ENCODE data around the gene ATP11A.

ATP11A gene

DNA sequence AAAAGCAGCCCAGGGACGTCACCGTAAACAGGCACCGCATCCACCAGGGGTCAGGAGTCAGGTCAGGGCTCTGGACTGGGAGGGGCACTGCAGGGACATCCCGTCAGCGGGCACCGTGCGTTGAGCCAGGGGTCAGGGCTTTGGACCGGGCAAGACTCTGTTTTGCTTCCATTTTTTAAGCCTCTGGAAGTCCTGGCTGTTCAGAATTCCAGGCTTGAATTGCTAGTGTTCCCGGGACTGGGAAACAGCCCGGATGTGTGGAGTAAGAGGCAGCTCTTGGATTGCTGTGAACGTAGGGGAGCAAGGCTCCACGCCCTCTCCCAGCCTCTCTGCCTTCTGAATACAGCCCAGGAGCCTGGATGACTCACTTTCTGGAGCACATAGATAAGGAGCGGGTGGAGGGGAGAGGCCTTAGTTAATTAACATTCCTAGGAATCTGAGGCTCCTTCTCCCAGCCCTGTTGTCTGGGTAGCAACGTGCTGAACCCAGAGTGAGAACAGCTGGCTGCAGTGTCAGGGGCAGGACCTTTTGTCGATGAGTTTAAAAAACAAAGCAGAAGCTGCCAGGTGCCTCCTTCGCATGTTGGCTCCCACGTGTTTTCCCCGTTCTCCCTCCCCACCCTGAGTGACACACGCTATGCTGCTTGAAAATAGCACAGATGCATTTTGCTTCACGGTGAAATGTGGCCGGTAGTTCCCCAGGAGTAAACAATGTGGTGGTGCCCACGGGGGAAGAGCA lies 21.9 kb downstream of the ATP11A start:
- peak; percentile 74 for DNase-seq

DNA sequence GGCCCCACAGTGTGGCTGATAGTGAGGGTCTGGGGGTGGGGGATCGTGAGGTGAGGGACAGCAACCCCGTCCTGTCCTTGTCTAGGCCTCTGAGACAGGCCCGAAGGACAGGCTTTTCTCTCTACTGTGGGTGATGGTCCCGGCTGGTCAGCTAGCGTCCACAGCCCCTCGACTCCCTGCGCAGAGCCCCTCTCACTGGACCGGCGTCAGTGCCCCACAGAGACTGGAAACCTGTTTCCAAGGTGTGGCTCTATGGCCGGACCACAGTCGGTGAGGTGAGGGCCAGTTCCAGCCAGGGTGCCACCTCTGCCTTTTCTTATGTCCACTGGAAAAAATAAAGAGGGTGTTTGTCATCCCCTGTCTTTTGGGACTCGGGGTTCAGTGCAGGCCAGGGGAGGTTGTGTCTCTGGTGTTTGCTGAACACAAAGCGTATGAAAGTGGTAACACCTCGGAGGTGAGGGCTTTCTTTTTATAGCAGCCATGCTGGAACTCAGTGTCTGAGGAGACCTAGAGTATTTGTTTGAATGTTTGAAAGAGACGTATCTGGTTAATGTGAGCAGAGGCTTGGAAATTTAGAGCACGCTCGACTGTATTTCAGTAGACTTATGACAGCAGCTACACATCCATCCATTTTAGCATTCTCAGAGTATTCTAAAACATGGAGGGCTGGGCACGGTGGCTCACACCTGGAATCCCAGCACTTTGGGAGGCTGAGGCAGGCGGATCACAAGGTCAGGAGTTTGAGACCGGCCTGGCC lies 22.8 kb downstream of the ATP11A start:
- DNase-seq, result no peak

DNA sequence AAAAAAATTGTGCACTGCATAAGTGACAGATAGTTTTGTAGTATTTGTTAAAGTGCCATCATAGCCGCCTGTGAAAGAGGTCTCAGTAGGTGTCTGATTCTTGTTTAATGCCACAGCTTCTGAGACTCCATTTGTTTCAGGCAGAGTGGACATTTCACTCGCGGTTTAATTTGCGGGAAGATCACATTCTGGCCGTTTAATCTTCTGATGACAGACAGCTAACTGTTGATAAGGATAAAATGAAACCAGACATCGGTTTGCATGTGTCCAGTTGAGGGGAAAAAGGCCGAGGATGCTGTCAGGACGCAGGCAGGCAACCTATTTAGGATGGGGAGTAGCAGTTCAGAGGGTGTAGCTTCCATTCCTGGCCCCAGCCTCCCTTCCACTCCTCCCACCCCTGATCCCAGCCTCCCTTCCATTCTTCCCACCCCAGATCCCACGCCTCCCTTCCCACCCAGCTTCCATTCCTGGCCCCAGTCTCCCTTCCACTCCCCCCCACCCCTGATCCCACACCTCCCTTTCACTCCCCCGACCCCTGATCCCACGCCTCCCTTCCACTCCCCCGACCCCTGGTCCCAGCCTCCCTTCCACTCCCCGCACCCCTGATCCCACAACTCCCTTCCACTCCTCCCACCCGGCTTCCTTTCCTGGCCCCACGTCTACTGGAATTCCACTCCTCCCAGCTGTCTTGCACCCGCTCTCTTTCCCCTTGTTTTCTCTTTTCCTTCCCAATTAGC lies 23.8 kb downstream of the ATP11A start:
- no peak for DNase-seq

DNA sequence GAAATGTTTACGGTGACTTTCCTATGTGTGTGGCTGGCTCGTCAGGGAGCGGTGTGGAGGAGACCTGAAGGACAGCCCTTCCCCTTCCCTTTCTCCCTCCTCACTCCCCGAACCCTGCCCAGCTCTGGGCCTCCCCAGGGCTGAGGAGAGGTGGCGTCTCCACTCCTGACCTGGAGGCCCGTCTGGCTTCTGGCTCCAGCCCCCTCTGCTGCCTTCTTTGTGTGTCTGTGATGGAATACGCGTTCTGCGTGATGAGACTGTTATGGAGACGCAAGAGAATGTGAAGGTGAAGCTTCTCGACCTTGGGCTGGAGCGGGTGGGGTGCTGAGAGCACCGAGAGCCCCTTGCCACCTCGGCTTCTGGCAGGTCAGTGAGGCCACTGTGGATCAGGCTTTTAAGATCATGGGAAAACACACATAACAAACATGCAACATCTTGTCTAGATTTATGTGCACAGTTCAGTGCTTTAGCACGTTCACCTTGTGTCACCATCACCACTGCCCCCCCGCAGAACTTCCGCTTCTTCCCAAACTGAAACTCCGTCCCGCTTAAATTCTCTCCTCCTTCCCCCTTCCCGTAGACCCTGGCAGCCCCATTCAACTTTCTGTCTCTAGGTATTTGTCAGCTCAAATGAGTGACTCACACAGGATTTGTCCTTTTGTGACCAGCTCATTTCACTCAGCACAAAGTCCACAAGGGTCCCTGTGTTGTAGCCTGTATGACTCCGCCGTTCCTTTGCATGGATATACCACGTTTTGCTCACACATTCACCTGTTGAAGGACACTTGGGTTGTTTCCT lies 24.7 kb downstream of the ATP11A start:
- DNase-seq, result no peak

DNA sequence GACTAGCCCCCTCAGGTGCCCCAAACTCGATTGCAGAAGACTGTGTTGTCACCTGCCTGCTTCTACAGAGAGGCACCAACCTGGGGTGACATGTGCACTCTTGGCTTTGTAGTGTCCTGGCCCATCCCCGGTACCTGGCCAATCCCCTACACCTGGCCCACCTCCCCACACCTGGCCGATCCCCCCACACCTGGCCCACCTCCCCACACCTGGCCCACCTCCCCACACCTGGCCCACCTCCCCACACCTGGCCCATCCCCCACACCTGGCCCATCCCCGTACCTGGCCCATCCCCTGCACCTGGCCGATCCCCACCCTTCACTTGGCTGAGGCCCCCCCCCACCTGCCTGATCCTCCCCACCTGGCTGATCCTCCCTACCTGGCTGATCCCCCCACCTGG lies 25.4 kb downstream of the ATP11A start:
- no peak for DNase-seq

DNA sequence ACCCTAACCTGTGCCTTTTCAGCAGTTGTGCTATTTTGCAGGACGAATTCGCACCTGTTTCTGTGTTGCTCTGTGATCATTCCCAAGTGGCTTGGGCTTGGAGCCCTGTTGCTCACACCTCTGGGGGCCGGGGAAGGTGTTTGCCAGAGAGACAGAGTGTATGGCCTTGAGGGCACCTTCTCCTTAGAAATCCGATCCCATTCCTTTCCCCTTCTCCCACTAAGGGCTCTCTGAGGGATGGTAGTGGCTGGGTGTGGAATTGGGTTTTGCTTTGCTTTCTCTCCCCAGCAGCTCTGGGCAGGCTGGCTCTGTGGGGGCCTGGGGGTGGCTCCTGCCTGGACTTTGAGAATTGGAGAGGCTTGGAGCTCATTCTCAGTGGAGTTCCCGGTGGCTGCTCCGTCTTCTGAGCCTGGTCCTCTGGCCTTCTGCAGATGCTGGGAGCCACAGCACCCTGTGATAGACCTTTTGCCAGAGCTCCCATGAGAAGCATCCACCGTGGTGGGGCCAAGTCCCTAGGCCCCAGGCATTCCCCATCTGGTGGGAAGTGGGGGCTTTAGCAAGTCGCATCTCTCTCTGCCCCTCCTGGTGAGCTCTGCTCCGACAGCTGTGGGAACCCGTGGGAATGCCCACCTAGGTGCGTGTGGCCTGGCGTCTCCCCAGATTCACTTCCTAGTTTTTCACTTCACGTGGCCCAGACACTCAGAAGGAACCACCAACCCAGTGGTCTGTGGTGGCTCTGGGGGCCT lies 26.1 kb downstream of the ATP11A start:
- DNase-seq, result peak; percentile 74

DNA sequence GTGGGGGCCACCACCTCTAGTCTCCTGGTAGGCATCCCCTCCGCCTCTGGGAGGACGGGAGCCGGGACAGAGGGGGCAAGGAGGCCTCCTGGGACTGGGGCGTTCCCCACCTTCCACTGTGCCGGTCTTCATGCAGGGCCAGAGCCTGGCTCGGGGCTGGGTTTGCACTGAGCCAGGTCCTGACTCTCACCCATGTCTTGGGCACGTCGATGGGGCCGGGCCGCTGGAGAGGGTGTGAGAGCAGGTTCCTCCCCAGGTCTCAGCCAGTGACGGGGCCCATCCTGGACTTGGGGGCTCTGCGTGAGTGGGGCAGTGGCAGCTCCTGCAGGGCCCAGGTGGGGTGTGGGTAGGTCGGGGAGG lies 26.6 kb downstream of the ATP11A start:
- DNase-seq, result no peak

DNA sequence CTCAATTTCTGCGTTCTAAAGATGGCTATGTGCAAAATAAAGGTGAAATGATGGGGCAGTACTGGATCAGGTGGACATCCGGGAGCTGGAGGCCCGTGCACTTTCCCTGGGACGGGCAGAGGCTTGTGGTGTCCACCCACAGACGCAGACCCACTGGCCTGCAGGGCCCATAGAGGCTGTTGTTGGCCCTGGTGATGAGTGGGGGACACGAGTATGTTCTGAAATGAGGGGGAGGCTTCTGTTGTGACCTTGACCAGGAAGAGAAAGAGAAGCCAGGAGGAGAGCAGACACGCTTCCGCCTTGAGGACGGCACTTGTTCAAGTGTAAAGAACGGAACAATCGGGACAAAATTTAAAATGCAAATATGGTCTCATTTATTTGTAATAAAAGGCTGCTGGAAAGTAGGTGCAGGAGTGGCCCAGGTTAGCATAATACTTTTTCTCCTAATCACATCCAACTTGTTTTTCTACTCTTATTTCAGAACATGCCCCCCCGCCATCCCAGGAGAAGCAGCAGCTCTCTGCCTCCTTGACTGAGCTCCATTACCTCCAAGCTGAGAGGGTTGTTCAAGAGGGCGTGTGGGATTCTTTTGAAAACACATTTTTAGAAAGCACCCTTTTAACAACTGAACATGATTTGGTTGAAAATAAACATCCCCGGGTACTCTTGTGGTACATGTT lies 27.1 kb downstream of the ATP11A start:
- peak; percentile 95 for DNase-seq

DNA sequence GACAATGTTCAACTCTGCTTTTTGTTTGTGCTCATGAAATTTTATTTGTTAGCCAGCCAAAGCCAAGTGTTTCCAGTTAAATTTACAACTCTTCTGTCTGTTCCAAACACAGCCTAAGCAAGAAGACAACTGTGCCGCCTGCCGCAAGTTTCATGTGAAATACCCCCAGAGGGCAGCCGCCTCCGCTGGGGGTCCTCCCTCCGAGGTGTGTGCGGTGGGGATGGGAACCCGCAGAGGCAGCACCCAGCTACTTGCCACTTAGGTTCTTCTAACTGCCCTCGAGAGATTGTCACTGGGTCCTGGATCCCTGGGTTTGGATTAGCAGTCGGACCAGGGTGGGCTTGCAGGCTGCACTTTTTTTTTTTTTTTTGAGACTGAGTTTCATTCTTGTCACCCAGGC lies 28.5 kb downstream of the ATP11A start:
- DNase-seq, result no peak

DNA sequence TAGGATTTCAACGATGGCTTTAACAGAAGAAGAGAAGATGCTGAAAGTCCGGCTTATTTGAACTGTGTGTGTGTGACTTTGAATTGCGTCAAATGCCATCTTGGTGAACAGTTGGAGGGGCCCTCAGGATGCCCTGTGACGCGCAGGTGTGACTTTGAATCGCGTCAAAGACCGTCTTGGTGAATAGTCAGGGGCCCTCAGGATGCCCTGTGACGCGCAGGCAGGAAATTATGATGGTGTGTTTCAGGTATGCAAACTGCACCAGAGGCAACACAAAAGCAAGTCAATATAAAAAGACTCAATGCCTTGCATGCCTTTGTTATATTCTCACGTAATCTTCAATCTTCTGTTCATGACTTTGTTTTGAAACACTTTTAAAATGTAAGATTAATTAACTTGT lies 29.2 kb downstream of the ATP11A start:
- no peak for DNase-seq

DNA sequence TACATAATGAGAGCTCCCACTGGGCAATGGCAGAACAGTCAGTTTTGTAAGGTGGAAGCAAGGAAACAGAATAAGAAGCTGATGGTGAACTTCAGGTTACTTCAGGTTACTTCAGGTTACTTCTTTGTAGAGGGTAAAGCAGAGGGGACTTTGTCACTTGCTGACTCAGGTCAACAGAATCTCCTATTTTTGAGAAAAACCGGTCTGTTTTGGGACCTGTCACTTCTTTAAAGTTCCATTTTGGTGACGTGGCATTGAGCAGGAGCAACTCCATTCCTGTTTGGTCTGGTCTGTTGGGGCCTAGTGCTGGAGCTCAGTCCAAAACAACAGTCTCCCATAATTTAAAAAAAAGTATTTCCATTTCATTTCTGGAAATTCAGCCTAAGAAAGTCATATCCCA lies 29.7 kb downstream of the ATP11A start:
- no peak for DNase-seq

DNA sequence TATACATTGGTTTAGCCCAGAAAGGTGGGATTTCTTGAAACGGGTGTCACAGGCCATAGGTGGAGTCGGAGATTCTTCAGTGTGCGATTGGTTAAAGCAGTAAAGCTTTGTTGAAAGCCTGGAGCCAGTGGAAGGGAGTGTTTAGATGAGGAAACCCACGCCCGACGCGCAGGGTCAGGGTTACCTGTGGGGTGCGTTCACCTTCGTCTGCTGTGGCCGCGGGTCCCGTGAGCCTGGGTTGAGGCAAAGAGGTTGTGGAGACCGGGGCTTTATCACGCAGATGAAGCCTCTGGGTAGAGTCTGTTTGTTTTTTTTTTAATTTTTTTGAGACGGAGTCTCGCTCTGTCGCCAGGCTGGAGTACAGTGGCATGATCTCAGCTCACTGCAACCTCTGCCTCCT lies 30.4 kb downstream of the ATP11A start:
- no peak for DNase-seq

DNA sequence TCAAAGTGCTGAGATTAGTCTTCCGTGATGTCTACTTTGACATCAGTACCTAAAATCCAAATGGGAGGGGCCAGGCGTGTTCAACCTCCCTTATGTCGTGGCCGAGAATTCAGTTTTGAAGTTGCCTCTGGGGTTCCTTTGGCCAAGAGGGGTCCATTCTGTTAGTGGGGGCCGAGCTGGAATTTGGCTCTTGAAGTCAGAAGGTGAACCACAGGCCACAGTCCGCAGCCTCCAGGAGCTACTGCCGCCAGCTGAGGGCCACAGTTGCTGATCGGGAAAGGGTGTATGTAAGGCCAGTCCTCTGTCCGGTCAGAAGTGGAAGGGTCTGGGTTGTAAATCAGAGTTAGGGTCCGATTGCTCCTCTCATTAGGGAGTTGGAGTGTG lies 31.0 kb downstream of the ATP11A start:
- no peak for DNase-seq

DNA sequence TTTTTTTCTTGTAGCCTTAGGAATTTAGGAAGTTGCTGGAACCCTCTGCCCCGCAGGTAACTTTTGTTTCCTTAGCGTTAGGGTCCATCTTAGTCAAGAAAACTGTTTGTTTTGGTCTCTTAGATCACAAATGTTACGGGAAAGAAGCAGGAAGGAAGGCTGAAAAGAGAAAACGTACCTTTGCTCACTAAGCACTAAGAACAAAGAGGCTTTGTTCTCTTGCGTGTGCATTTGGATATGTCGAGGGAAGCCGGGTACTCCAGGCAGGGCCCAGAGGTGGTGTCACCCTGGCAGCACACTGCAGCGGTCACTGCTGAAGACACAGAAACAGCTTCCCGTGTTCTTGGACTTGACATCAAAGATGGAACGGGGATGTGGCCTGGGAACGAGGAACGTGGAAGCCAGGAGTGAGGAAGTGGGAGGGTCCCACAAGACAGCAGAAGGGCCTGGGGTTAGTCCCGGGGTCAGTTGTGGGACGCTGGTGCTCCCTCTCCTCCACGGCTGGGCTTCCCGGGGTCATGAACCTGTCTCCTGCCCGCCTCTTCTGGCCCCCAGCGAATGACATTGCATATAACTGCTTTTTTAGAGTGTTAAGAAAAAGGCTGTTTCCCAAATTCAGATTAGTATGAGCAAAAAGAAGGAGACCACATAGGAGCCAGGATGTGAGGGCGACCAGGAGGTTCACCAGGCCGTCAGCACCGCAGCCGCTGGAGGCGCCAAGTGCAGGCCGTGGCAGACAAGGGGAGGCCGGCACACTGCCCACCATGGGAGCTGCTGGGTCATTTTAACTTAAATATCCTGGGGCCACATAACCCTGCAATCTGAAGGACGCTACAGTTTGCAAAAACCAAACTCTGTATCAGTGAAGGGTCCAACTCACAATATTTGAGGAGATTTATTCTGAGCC lies 31.6 kb downstream of the ATP11A start:
- DNase-seq, result no peak

DNA sequence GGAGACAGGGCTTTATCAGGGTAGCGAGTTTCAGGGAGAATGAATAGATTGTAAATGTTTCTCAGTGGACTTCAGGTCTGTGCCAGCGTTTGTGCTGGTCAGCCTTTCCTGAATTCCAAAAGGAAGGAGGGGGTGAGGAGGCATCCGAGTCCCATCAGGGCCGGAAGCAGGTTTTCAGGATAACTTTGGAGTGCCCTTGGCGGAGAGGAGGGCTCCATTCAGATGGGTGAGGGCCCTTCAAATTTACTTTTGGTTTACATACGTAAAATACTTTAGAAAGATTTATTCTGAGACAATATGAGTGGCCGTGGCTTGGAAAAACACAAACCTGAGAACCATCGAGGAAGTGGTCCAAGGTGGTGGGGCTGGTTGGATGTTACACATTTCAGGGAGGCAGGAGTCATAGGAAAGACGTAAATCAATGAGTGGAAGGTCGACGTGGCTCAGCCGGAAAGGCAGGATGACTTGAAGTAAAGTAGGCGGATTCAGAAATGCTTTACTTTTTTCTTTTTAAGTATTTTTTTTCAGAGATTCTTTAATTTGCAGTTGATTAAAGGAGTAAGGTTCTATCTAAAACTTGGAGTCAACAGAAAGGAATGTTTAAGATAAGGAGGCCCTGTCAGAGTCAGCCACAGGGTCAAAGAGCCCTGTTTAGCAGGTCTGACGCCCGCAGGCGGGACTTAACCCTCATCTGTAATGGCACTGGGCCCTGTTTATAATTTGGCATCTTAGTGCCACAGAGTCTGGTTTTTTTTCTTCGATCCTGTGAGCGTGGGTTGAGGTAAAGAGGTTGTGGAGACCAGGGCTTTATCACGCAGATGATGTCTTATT lies 32.8 kb downstream of the ATP11A start:
- peak; percentile 38 for DNase-seq

DNA sequence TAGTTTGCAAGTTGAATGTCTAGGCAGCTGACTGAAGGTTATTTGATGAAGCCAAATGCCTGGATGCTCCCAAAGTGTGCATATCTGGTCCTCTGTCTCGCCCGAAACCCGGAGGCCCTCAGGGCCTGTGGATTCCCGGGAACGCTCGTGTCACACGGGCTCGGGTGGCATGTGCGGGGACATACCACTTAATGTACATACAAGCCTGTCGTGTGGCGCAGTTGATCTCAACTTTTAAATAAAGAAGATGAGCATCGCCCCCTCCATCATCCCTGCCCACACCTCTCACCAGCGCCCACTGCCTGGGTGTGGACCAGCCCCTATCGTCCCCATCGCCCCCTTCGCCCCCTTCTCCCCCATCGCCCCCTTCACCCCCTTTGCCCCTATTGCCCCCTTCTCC lies 33.9 kb downstream of the ATP11A start:
- DNase-seq, result no peak

DNA sequence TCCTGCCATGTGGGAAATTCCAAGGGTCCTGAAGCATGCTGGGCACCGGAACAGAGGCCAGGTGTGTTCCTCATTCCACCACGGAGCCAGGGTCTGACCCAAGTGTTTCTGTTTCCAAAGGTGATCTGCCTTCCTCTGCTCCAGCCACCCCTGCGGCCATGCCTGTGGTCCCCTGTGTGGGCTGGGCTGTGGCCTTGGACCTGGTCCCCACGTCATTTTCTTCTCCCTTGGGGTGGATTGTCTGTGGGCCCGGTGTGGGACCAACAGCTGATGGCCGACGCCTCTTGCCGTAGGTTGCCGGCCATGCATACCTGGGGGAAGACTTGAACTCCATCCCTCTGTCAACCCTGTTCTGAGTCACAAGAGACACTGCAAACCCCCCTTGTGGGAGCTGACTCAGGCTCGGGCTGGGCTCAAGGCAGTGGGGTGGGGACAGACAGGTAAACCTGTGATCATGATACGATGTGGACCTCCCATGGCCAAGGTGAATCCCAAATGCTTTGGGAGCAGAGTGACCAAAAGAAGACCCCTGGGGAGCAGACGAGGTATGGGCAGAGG lies 35.0 kb downstream of the ATP11A start:
- no peak for DNase-seq

DNA sequence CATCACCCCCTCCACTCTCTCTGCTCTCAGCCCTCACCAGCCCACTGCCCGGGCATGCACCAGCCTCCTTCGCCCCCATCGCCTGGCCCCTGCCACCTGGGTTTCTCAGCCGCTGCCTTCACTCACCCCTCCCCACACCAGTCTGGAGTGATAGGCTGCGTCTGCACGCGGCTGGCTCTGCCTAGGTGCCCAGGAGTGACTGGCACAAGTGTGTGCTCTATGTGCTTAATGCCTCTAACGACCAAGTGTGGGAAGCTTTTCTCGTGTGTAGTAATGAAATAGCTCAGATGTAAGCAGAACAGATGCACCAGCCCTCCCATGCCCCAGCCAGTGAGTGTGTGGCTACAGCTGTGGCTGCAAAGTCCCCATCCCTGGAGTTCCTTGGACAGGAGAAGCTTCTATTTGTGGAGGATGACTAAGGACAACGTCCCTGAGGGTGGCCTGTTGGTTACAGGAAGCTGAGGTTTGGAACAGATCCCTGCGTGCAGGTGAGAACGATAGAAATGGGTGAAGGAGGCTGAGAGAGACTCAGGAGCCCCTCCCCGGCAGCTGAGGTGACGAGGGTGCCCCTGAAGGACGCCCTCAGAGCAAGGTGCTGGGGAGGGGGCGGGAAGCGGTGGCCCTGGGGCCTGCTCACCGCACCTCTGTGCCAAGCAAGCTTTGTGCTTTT lies 35.6 kb downstream of the ATP11A start:
- peak; percentile 91 for DNase-seq
